ENCODE results near the gene TRPC4.

DNA sequence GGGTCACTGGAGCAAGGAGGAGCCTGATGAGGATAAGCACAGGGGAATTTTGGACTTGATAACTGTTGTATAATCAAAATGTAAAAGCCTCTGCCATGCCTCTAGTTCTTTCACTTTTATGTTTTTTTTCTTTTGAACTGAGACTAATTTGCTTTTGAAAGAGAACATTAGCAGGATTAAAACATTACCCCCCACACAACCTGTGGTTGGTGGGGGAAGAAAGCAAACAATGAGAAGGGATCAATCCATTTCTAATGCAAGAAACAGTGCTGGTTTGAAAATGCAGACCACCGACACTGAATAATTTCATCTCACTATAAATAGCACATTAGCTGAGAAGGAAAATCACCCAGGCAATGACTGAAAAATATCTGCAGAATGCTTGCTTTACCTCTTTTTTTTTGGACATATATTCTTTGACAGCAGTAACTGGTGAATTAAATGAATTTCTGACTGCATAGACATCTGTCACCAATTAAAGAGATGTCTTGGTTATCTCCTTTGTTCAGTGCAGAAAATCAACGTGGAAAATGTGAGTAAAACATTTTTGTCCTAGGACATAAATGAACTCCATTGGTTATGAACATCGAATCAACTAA lies 48.6 kb upstream of the TRPC4 start:
- TF ChIP-seq, protein P1, sequence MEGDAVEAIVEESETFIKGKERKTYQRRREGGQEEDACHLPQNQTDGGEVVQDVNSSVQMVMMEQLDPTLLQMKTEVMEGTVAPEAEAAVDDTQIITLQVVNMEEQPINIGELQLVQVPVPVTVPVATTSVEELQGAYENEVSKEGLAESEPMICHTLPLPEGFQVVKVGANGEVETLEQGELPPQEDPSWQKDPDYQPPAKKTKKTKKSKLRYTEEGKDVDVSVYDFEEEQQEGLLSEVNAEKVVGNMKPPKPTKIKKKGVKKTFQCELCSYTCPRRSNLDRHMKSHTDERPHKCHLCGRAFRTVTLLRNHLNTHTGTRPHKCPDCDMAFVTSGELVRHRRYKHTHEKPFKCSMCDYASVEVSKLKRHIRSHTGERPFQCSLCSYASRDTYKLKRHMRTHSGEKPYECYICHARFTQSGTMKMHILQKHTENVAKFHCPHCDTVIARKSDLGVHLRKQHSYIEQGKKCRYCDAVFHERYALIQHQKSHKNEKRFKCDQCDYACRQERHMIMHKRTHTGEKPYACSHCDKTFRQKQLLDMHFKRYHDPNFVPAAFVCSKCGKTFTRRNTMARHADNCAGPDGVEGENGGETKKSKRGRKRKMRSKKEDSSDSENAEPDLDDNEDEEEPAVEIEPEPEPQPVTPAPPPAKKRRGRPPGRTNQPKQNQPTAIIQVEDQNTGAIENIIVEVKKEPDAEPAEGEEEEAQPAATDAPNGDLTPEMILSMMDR (IDR thresholded peaks at IDR 0.05; ENCODE audit: low read depth, low read length): no peak
- TF ChIP-seq EZH2phosphoT487 (IDR thresholded peaks at IDR 0.05; ENCODE audit: low read depth): no peak

Measured in OCI-LY3 (cell line).